Cardiac ventricle fibroblast (primary cell): ENCODE measurements around the gene CDK11B. TPM values are rescaled to one million over a fixed set of nuclear protein-coding genes. Genes with fewer than 3 reads are reported as not detected.

Experiments
- total RNA-seq: library from RNA; depleted of rRNA; stranded (reverse); fragments of >200 nt; gene quantifications from 2 replicates; pipeline ENCODE4 v1.2.3, GENCODE V29; 2015

Gene CDK11B
- 10.8 and 12.0 TPM in 2 replicates for total RNA-seq

GRCh38 chr1:1658583-1659549, at the start of gene CDK11B:
Gene CDK11B, minus strand, starts transcription at chr1:1659004. Its CDS starts 1,519 bp downstream, at chr1:1657485.

GRCh38 chr1:1692714-1693647, 34.2 kb upstream of the CDK11B start, which contains the start of gene SLC35E2B:
Gene SLC35E2B, minus strand, starts transcription at chr1:1692795. Its CDS starts 16,096 bp downstream, at chr1:1676699.

DNA sequence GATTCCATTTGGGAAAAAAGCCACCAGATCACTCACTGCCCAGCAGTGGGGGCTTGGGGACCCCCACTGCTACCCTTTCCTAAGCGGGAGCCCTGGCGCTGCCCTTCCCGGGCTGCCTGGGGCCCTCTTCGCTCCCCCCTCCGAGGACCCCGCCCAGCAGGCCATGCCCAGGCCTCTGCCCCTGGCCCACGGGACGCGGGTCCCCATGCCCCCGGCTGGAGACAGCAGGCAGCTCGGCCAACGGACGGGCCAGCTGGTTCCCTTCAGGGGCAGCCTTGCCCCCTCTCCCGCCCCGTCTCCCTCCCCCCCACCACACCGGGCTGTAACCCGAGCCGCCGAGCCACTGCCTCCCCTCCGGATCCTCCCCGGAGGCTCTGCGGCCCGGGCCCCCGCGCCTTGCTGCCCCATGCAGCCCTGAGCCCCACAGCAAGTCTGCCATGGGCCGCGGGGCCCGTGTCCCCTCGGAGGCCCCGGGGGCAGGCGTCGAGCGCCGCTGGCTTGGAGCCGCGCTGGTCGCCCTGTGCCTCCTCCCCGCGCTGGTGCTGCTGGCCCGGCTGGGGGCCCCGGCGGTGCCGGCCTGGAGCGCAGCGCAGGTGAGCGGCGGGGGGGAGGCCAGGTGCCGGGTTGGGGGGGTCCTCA, 26.9 kb downstream of the CDK11B start, which contains the start of gene MMP23B:
Gene MMP23B (plus strand): TSS at position 392 of the 639 bp plus-strand sequence. CDS start 46 bp downstream, at position 438.

DNA sequence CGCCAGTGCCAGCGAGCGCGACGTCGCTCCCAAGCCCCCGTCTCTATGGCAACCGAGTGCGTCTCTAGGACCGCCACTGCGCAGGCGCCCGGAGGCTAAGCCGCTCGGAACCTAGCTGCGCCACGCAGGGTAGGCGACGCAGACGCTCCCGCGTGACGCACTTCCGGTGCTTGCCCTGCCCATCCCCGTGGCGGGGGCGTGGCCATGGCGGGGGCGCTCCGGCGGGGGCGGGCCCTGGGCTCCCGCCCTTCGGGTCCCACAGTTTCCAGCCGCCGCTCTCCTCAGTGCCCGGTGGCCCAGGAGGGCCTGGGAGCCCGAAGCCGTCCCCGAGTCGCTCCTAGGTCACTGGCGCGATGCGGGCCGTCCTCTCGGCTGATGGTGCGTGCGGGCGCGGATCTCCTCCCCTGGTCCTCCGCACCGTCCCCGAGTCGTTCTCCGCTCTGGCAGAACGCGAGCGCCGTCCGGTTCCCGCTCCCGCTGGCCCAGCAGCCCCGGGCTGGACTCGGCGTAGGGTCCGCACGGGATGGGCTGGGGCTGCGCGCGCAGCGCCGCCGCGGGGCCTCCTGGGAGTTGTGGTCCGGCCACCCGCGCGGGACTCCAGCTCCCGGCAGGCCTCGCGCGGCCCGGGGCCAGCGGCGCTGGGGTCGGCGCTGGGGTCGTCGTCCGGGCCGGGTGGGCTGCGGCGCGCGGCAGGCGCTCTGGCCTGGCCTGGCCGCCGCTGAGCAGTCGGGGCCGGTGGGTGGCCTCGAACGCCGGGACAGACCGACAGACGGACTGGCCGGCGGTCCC, 43.4 kb downstream of the CDK11B start, which contains the start of gene MIB2:
Gene MIB2 (plus strand): TSS at position 245 of the 789 bp plus-strand sequence. CDS start 7,953 bp downstream, outside the sequence.

GRCh38 chr1:1599935-1600860, 58.6 kb downstream of the CDK11B start, which contains the start of gene FNDC10:
Gene FNDC10, minus strand, starts transcription at chr1:1600135. Its CDS starts 120 bp downstream, at chr1:1600015.

Other genes with a start within 250 kb of the CDK11B start
- gene ANKRD65, start 237.7 kb downstream of the CDK11B start, total RNA-seq, result 0.20 and 1.00 TPM in 2 replicates
- gene VWA1, start 223.3 kb downstream of the CDK11B start, total RNA-seq, result 6.9 and 14.0 TPM in 2 replicates
- gene ATAD3C, start 209.3 kb downstream of the CDK11B start, total RNA-seq, result not detected in 2 replicates
- 8.6 and 9.3 TPM in 2 replicates for gene ATAD3B, start 187.2 kb downstream of the CDK11B start, total RNA-seq
- gene ATAD3A, start 146.8 kb downstream of the CDK11B start, total RNA-seq, result 19.9 and 27.5 TPM in 2 replicates
- gene TMEM240, start 118.4 kb downstream of the CDK11B start, total RNA-seq, result 1.2 and 5.8 TPM in 2 replicates
- 95.3 and 101 TPM in 2 replicates for gene SSU72, start 84.1 kb downstream of the CDK11B start, total RNA-seq
- 12.5 and 15.5 TPM in 2 replicates for gene FNDC10, start 58.9 kb downstream of the CDK11B start, total RNA-seq
- 40.8 and 48.0 TPM in 2 replicates for gene MIB2, start 43.5 kb downstream of the CDK11B start, total RNA-seq
- 13.6 and 15.7 TPM in 2 replicates for gene MMP23B, start 26.8 kb downstream of the CDK11B start, total RNA-seq
- 43.6 and 43.7 TPM in 2 replicates for gene SLC35E2B, start 33.8 kb upstream of the CDK11B start, total RNA-seq
- gene CDK11A, start 65.4 kb upstream of the CDK11B start, total RNA-seq, result 6.8 and 8.1 TPM in 2 replicates
- 53.7 TPM in 2 replicates for gene NADK, start 119.5 kb upstream of the CDK11B start, total RNA-seq
- 100 and 103 TPM in 2 replicates for gene GNB1, start 232.1 kb upstream of the CDK11B start, total RNA-seq